Stomach (tissue), 9 donors: ENCODE measurements around the gene KCNJ14. TPM values are rescaled to one million over a fixed set of nuclear protein-coding genes. Genes with fewer than 3 reads are reported as not detected.
A peak's percentile ranks its signal among the peaks of the same experiment; 100 is the strongest.
"Not testable (repeated sequence)": the region's sequence is repeated elsewhere in the genome, so short reads cannot be mapped to it uniquely, and the experiment has no call there.

Experiments used
- DNase-seq, 2 donors: peaks; one replicate each; pipeline versions ENCODE4 v3.0.0 to v3.0.0-alpha.2; 2013 to 2019
- H3K27ac ChIP-seq, 5 donors: fragments of 200-600 bp in 4 of 5; sonication (generic) in 4 of 5; one replicate each; pipeline ENCODE4 v1.5.1; 2013 to 2019; ENCODE audit warnings: mild to moderate bottlenecking in 1 of 5, moderate library complexity in 1 of 5
- H3K27me3 ChIP-seq, 3 donors: fragments of 200-600 bp; sonication (generic); one replicate each; pipeline ENCODE4 v1.5.1; 2017 to 2019; ENCODE audit warnings: mixed run types in 1 of 3
- H3K36me3 ChIP-seq, 4 donors: fragments of 200-600 bp; sonication (generic); 1 replicate in 3 of 4; 2 replicates in 1 of 4; pipeline ENCODE4 v1.5.1; 2016 to 2019
- H3K4me1 ChIP-seq, 4 donors: fragments of 200-600 bp; sonication (generic); one replicate each; pipeline ENCODE4 v1.5.1; 2016 to 2019
- H3K4me3 ChIP-seq, 4 donors: fragments of 200-600 bp; sonication (generic) in 3 of 4; one replicate each; pipeline ENCODE4 v1.5.1; 2016 to 2019; ENCODE audit warnings: mild to moderate bottlenecking in 1 of 4
- H3K9me3 ChIP-seq, 4 donors: fragments of 200-600 bp; sonication (generic); one replicate each; pipeline ENCODE4 v1.5.1; 2016 to 2019
- EP300 ChIP-seq: sonication (generic); formaldehyde crosslinking; IDR thresholded peaks from one replicate; pipeline ENCODE4 v1.6.1; 2017; ENCODE audit warnings: antibody characterized with exemption
- POLR2A ChIP-seq, 4 donors: fragments of 450-650 bp; IDR thresholded peaks; one replicate each; pipeline ENCODE4 v1.6.1; 2016; ENCODE audit warnings: antibody characterized with exemption in 4 of 4, control low read depth in 2 of 4, mild to moderate bottlenecking in 1 of 4, moderate library complexity in 1 of 4
- POLR2AphosphoS5 ChIP-seq, 3 donors: sonication (generic); formaldehyde crosslinking; IDR thresholded peaks; one replicate each; pipeline ENCODE4 v1.6.1; 2016; ENCODE audit warnings: antibody characterized with exemption in 3 of 3
- WGBS, 5 donors: extraction: QIAGEN DNeasy Blood & Tissue Kit in 3 of 5; methylation state at CpG; one replicate each; pipeline versions ENCODE4 v1.1.5 to v1.1.7; 2013 to 2018; 5-methylcytosine and 5-hydroxymethylcytosine counted together
- intact Hi-C: fragments of 100-400 bp; cut with DNase I; formaldehyde crosslinking; loops from one replicate; pipeline ENCODE4 v1.15.1; 2023; ENCODE audit warnings: low total_unique reads
- polyA plus RNA-seq, 3 donors: library from polyadenylated mRNA; stranded (reverse); fragments of 200-250 nt; gene quantifications; one replicate each; pipeline ENCODE4 v1.2.3, GENCODE V29; 2013
- total RNA-seq, 5 donors: library from RNA; depleted of rRNA; stranded (reverse); fragments of >200 nt; gene quantifications; one replicate each; pipeline versions ENCODE4 v1.1.0 to v1.2.3, GENCODE V29; 2014 to 2016
- TF ChIP-seq, protein P1 (sequence below), 7 experiments: fragments of 450-650 bp in 4 of 7; fragments of 200-600 bp in 3 of 7; sonication (generic) in 3 of 7; IDR thresholded peaks; one replicate each; pipeline ENCODE4 v1.5.1; 2016 to 2019; ENCODE audit warnings: antibody characterized with exemption in 7 of 7, control low read depth in 2 of 7, mild to moderate bottlenecking in 1 of 7
- donor health status: healthy with polysubstance abuse.
- donor health status: Bipolar disorder and iron deficiency.
- donor health status: healthy.

KCNJ14 gene
- total and polyA plus RNA-seq, 8 donors, result 0.19 to 4.6 (median 0.92) TPM; not detected in 3

DNA sequence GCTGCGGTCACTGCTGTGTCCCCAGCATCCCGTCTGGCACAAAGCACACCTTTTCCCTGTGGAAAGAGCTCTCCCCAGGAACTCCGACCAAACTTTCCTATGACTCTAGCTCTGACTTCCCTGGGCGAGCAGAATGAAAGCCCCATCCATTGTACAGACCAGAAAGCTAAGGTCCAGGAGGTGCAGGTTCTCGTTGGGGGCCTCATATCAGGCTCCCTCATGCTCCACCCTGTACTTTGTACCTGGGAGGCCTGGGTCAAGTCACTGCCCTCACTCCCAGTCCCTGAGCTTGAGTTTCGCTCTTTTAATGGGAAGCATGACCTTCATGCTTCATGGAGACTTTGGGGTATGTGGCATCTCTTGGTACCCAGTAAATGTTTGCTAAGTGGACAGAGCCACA, 32.2 kb downstream of the KCNJ14 start:
- Histone ChIP-seq H3K27me3 (peaks cover 0 to 21% (median 4%) of the 10 kb centered on the region in 3 donors), H3K27ac (peak overlapping the region in 4 of 5 donors; percentile 30 to 80 (median 46)), H3K4me1 (peaks cover 25 to 63% (median 46%) of the 10 kb centered on the region in 4 donors), H3K9me3 (no peaks in the 10 kb centered on the region), H3K4me3 (no peak overlapping the region), H3K36me3 (no peaks in the 10 kb centered on the region)
- WGBS, 5 donors, result 50 to 68% (median 60%) methylated on average over 6 of the region's 6 CpGs
- intact Hi-C loops, result loop anchor here (5.0 kb wide), 1 partner anchor 100 kb away; no protein-coding TSS in a partner anchor
- no peak for TF ChIP-seq POLR2AphosphoS5 (IDR thresholded peaks at IDR 0.05)
- no peak for TF ChIP-seq POLR2A (IDR thresholded peaks at IDR 0.05)
- TF ChIP-seq EP300, result no peak
- TF ChIP-seq, protein P1, sequence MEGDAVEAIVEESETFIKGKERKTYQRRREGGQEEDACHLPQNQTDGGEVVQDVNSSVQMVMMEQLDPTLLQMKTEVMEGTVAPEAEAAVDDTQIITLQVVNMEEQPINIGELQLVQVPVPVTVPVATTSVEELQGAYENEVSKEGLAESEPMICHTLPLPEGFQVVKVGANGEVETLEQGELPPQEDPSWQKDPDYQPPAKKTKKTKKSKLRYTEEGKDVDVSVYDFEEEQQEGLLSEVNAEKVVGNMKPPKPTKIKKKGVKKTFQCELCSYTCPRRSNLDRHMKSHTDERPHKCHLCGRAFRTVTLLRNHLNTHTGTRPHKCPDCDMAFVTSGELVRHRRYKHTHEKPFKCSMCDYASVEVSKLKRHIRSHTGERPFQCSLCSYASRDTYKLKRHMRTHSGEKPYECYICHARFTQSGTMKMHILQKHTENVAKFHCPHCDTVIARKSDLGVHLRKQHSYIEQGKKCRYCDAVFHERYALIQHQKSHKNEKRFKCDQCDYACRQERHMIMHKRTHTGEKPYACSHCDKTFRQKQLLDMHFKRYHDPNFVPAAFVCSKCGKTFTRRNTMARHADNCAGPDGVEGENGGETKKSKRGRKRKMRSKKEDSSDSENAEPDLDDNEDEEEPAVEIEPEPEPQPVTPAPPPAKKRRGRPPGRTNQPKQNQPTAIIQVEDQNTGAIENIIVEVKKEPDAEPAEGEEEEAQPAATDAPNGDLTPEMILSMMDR (IDR thresholded peaks at IDR 0.05), result no peak
- peak in 1 of 2 donors; percentile 50 for DNase-seq

DNA sequence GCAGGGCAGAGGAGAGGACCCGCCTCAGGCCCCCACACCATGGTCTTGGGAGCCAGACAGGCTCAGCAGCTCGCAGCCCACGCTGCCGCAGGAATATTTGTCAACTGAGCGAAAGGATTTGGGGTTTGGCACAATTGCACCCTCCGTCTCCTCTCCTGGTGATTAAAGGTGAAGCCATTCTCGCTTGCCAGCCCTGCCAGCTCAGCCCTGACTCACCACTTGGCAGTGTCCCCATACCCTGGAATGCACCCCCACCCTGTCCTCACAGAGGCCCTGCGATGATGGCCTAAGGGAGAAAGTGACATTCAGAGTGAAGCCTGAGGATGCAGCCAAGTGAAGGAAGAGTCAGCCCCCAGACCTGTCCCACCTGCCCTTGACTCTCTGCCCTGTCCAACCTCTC, 32.6 kb downstream of the KCNJ14 start:
- H3K27me3 ChIP-seq, result peaks cover 0 to 22% (median 4%) of the 10 kb centered on the region in 3 donors
- H3K27ac ChIP-seq, result peak overlapping the region; percentile 30 to 80 (median 51)
- no peaks in the 10 kb centered on the region for H3K9me3 ChIP-seq
- peak; percentile 79 to 88 for DNase-seq
- H3K4me1 ChIP-seq, result peaks cover 25 to 64% (median 48%) of the 10 kb centered on the region in 4 donors
- no peaks in the 10 kb centered on the region for H3K36me3 ChIP-seq
- intact Hi-C loops, result loop anchor here (5.0 kb wide), 1 partner anchor 99 kb away; no protein-coding TSS in a partner anchor
- WGBS, 5 donors, result 24 to 59% (median 26%) methylated on average over 6 to 8 of the region's 8 CpGs
- TF ChIP-seq POLR2AphosphoS5 (IDR thresholded peaks at IDR 0.05) (peak in 1 of 3 donors; percentile 79), EP300 (no peak)
- no peak overlapping the region for H3K4me3 ChIP-seq

DNA sequence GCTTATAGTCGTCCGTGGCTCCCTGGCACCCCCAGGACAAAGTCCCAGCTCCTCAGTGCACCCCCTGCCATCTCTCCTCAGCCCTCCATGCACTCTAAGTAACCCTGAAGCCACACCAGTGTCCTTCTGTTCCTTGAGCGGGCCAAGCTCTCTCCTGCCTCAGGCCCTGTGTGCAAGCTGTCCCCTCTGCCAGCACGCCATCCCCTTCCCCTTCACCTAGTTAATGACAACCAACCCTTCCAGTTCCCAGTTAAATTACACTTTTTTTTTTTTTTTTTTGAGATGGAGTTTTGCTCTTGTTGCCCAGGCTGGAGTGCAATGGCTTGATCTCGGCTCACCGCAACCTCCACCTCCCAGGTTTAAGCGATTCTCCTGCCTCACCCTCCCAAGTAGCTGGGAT, 33.1 kb downstream of the KCNJ14 start:
- Histone ChIP-seq H3K27me3 (peaks cover 0 to 27% (median 4%) of the 10 kb centered on the region in 3 donors), H3K27ac (peak overlapping the region in 3 of 5 donors; percentile 51 to 80 (median 55)), H3K4me1 (peaks cover 25 to 70% (median 49%) of the 10 kb centered on the region in 4 donors)
- WGBS, 5 donors, result 69 to 85% (median 81%) methylated on average over 7 of the region's 7 CpGs
- not testable (repeated sequence) for DNase-seq, H3K9me3 ChIP-seq, H3K36me3 ChIP-seq, H3K4me3 ChIP-seq
- intact Hi-C loops, result loop anchor here (5.0 kb wide), 1 partner anchor 99 kb away; no protein-coding TSS in a partner anchor

DNA sequence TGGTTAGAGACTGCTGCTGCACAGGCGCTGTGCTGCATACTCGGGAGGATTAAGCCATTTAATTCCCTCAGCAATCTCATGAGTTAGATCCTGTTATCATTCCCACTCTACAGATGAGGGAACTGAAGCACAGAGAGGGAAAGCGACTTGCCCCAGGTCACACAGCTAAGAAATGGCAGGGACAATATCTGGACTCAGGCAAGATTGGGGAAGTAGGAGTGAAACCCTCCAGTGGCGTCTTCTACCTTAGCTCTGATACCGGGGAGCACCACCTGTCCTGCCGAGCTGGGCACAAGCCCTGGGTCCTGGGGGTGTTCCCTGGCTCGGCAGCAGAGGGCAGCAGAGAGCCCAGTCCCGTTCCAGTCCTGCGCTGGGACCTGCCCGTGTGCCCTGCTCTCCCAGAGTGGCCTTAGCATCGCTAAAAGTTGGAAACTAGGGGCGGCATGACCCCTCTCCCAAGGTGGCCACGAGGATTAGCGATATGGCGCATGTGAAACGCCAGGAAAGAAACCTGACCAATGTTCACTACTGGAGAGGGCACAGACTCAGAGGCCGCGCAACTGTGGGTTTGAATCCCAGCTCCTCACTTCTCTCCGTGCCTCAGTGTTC, 34.3 kb downstream of the KCNJ14 start:
- intact Hi-C loops, result loop anchor here (5.0 kb wide), 1 partner anchor 98 kb away; no protein-coding TSS in a partner anchor
- H3K36me3 ChIP-seq, result no peaks in the 10 kb centered on the region
- 22 to 33% (median 23%) methylated on average over 16 to 19 of the region's 19 CpGs for WGBS, 5 donors
- H3K4me1 ChIP-seq, result peaks cover 30 to 79% (median 57%) of the 10 kb centered on the region in 4 donors
- TF ChIP-seq, protein P1 (IDR thresholded peaks at IDR 0.05), result peak in 5 of 7 experiments; percentile 73 to 96 (median 93)
- TF ChIP-seq POLR2AphosphoS5 (IDR thresholded peaks at IDR 0.05) (peak in 1 of 3 donors; percentile 57), POLR2A (IDR thresholded peaks at IDR 0.05) (no peak), EP300 (no peak)
- peaks cover 0 to 28% (median 4%) of the 10 kb centered on the region in 3 donors for H3K27me3 ChIP-seq
- H3K4me3 ChIP-seq, result no peak overlapping the region
- no peaks in the 10 kb centered on the region for H3K9me3 ChIP-seq
- no peak overlapping the region for H3K27ac ChIP-seq
- peak; percentile 87 to 88 for DNase-seq

DNA sequence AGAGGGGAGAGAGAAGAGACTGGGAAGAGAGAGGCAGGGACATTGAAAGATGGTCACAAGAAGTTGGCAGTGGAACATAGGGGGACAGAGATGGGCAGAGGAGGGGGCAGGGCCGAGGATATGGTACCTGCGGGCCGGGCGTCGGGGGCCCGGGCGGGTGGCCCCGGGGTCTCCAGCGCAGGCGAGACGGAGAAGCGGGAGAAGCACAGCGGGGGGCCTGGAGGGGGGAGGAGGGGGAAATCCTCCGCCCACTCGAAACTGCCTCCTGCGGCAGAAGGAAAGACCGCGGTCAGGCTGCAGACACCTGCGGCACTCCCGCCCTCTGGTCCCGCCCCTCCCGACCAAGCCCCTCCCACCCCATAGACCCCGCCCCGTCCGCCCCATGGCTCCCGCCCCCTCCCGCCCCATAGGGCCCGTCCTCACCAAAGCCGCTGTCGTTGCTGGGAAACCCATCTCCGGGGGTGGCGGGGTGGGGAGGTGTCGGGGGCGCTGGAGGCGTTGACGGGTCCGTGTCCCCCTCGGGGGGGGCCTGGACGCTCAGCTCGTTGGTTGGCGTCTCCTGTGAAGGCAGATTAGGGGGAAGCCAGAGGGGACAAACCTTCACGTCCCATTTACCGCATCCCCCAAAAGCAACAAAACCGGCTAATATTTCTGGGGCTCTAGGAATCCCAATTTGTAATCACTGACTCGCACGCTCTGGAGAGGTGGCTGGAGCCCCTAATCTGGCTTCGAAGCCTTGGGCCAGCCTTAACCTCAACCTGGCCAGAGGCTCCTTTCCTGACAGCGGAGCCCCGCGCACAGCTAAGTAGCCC, 35.8 kb downstream of the KCNJ14 start:
- intact Hi-C loops, result no loop called here
- peak; percentile 56 to 78 for DNase-seq
- no peaks in the 10 kb centered on the region for H3K36me3 ChIP-seq
- peak overlapping the region in 2 of 4 donors; percentile 7 to 28 for H3K4me3 ChIP-seq
- H3K9me3 ChIP-seq, result no peaks in the 10 kb centered on the region
- TF ChIP-seq EP300, result no peak
- TF ChIP-seq POLR2AphosphoS5 (IDR thresholded peaks at IDR 0.05), result no peak
- TF ChIP-seq, protein P1 (IDR thresholded peaks at IDR 0.05), result no peak
- TF ChIP-seq POLR2A (IDR thresholded peaks at IDR 0.05), result no peak
- H3K4me1 ChIP-seq, result peaks cover 30 to 94% (median 65%) of the 10 kb centered on the region in 4 donors
- WGBS, 5 donors, result 8 to 12% (median 10%) methylated on average over 30 to 50 of the region's 50 CpGs
- H3K27ac ChIP-seq, result peak overlapping the region in 3 of 5 donors; percentile 3 to 62 (median 29)
- H3K27me3 ChIP-seq, result peaks cover 0 to 28% (median 4%) of the 10 kb centered on the region in 3 donors
